Activated CD8-positive, alpha-beta memory T cell treated with anti-CD3 and anti-CD28 coated beads for 4 hours (primary cell): Measurements from ENCODE around the gene MYB.

Source experiments
- DNase-seq, 2 donors: peaks; one replicate each; pipeline ENCODE4 v3.0.0-alpha.2; 2020; ENCODE audit warnings: low read depth in 2 of 2

MYB gene

DNA sequence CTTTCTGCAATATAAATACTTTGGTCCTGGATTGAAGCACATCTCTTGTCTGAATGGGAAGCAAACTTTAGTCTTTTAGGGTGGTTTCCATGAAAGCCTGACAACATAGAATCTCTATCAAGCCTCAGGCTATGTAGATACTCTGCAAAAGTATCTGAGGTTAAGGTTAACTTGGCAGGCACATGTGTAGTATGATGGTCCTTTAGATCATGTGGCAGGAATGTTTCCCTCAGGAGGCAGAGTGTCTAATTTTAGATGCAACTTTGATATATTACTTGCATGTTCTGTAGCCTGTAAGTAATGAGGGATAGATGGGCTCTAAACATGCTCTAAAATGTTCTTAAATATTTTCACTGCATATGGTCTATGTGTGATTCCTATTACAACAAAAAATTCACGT is 8.2 kb downstream of the MYB start:
- DNase-seq: no peak

DNA sequence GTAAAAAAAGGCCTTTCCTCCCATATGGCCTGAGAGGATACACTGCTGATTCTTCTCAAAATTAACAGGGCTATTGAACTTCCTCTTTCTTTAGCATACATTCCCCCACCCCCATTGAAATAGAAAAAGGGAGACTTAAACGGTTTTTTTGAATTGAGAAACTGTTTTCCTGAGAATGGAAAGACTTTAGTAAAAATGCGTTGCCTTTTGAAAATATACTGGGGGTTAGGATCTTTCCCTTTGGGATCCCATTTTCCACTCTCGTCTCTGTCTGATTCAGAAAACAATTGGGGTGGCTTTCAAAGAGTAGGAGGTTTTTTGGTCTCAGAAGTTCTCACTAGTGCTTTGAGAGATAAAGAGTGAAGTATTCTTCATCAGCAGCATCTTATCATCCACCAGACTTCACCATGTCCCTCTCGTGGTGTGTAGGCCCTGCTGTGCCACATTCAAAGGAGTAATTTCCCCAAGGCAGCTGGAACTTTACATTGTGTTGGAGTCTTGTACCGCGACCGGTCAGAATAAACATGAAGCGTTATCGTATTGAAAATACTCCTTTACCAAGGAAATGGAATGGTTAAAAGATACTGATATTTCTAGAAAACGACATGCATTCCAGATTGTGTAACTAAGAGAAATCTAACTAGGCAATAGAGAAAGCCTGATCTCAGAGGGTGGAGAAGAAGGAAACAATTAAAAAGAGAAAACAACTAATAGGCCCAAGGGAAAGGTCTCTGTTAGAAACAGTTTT is 10.6 kb downstream of the MYB start:
- DNase-seq: no peak

DNA sequence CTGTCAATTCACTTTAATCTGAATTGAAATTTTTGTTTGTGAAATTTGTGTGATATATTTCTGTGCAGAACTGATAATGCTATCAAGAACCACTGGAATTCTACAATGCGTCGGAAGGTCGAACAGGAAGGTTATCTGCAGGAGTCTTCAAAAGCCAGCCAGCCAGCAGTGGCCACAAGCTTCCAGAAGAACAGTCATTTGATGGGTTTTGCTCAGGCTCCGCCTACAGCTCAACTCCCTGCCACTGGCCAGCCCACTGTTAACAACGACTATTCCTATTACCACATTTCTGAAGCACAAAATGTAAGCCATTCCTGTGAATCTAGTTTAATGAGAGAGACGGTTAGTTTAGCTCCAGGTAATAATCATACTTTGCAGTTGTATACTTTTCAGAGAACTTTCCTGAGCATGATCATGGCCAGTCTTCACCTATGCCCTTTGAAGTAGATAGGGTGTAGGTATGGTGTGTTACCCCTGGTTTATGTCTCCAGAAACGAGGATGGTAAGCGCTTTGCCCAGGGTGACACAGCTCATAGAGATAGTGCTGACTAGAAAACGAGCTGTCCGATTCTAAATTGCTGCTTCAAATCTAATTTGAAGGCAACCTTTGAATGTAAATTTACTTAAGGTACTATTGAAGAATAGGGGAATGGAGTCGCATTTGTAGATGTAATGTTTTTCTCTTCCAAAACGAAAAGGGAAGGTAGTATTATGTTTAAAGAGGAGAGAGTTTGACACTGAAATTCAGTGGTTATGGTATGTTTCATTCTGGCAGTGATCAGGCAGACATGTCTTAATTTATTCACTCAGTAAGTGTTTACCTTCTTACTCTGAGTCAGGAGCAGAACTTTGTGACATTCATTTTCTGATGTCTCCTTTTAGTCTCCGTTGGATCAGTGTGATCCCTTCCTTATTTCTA is 11.4 kb downstream of the MYB start:
- DNase-seq: no peak

DNA sequence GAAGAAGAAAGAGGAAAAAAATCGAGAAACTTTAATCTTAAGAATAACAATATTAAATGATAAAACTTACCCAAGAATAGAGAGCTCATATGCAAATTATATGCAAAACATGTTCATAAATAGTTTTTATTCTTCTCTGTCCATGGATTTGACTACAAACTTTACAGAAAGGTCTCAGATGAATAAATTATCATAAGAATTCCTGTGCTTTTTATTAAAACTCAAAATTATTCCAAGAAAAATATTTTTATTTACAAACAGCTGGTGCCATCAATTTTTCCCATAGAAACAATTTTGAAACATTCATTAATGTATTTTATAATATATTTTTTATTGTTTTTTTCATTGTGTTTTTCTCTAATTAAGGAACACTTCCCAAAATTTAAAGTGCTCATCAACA is 12.1 kb downstream of the MYB start:
- no peak for DNase-seq

DNA sequence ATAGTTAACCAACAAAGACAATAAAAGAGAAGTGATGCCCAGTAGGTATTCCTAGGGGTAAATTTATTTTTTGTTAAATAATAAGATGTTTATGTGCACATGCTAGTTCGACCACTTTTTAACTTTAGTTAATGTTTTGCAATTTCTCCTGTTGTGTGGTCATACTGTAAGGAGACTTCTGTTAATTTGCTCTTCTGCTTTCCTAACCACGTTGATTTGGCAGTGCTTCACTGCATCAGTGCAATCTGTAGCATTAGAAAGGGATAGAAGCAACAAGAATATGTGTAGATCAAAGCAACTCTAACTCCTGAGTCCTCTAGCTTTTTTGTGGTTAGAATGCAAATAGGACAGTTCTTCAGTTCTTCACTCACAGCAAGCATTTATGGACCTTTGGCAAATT is 13.9 kb downstream of the MYB start:
- DNase-seq: no peak

DNA sequence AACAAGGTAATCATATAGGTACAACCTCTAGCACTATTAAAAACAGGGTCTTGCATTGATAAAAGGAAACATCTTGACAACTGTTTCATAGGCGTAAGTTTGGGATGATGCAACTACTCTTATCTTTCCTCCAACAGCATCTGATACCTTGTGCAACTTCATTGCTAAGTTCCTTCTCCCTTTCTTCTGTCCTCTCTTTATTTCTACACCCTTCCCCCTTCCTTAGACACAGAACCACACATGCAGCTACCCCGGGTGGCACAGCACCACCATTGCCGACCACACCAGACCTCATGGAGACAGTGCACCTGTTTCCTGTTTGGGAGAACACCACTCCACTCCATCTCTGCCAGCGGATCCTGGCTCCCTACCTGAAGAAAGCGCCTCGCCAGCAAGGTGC is 14.4 kb downstream of the MYB start:
- no peak for DNase-seq

DNA sequence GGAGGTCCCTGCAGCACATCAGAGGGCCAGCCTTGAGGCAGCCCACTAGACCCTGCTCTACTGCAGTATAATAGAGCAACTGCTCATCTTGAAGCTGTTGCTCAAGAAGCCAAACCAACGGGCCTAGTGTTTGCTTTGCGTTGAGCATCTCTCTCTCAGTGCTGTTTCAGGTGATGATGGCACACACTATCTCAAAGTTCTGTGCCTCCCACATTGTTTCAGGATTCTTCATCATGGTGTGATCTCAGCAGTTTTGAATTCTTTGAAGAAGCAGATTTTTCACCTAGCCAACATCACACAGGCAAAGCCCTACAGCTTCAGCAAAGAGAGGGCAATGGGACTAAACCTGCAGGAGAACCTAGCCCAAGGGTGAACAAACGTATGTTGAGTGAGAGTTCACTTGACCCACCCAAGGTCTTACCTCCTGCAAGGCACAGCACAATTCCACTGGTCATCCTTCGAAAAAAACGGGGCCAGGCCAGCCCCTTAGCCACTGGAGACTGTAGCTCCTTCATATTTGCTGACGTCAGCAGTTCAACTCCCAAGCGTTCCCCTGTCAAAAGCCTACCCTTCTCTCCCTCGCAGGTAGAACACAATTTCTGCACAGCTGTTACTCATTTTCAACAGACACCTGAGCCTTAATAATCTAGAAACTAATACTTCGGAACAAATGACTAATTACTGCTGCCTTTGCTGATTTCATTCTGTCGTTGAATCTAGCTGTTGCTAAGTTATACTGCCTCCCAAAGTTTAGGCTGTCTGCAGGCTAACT is 15.8 kb downstream of the MYB start:
- DNase-seq: no peak

DNA sequence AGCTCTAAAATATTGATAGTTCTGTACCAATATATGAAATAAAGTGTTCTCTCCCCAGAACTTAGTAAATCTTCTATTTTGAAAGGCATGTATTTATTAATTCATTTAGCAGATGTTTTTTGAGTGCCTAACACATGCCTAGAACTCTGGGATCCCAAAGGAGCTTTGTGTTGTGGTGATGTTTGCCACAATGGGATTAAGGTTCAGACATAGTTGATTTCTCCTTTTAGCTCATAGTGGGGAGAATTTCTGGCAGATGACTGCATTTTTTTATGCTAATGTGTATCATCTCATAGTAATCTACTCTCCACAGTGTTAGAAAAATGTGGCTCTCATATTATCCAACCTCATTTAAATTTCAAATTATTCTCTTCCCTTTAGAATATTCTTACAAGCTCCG is 21.7 kb downstream of the MYB start:
- no peak for DNase-seq

DNA sequence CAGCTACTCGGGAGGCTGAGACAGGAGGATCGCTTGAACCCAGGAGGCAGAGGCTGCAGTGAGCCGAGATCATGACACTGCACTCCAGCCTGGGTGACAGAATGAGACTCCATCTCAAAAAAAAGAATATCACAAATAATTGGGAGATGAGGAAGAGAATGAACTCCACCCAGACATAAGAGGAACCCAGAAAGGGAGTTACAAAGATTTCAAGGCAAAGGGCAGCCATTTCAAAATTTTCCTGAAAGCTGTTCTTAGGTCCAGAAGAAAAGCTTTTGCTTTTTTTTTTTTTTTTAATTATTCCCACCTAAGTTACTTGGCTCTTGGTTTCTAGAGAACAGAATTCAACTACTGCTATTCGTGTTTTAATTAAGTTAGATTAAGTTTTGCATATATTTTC is 23.8 kb downstream of the MYB start:
- no peak for DNase-seq

DNA sequence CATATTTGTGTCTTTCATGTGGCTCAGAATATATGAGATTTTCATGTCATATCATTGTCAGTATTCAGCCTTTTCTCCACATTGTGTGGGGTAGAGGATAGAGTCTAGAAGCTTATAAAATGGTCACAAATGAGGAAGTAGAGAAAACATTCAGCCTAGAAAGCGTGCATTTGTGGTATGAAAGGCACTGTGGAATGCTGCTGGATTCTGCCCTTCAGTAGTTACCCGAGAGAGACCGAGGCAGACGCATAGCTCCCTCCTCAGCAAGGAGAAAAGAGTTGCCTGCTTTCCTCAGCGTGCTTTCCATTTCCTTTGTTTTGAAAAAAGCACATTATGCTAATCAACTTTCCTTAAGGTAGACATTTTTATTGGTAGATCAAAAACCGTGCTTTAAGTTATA is 28.7 kb downstream of the MYB start:
- DNase-seq: no peak

DNA sequence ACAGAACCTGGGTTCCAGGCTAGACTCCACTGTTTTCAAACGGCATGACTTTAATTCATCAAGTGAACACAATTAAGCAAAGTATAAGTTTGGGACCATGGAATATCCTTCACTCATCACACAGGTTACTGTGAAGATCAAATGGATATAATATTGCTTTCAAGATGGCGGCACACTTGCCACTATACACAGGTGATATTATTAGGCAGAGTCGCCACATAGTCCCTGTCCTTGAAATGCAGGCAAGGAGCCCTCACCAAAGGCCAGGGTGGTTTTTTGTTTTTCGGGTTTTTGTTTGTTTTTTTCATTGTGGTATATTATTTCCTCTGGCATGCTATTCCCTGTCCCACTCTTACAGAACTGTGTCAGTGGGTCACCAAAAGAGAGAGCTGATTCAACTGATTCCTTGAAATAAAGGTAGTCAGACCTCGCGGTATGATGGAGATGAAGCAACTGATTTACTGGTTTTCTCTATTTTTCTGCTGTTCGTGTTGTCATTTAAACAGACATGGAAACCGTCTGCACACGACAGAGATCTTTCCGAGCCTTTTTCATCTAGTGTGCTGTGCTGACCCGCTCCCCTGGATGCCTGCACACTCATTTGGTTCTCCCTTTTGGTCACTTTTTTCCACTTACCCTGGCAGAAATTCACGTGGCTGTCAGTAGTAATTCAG is 29.7 kb downstream of the MYB start:
- DNase-seq: no peak

DNA sequence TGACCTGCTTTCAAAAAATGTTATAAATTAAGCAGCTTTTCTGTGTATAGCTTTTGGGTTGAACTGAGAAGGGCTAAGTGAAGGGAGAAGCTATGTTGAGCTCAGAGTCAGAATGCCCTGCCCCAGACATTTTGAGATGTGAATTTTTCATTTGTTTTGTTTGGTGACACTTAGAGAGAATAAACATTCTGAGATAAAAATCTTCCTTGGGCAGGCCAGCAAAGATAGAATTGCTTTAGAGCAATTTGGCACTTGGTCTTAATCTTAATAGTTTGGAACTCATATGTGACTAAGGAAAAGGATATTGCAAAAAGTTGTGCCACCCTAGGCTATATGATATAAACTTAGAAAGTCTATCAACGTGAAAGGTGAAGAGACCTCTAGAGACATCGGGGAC is 30.2 kb downstream of the MYB start:
- no peak for DNase-seq

DNA sequence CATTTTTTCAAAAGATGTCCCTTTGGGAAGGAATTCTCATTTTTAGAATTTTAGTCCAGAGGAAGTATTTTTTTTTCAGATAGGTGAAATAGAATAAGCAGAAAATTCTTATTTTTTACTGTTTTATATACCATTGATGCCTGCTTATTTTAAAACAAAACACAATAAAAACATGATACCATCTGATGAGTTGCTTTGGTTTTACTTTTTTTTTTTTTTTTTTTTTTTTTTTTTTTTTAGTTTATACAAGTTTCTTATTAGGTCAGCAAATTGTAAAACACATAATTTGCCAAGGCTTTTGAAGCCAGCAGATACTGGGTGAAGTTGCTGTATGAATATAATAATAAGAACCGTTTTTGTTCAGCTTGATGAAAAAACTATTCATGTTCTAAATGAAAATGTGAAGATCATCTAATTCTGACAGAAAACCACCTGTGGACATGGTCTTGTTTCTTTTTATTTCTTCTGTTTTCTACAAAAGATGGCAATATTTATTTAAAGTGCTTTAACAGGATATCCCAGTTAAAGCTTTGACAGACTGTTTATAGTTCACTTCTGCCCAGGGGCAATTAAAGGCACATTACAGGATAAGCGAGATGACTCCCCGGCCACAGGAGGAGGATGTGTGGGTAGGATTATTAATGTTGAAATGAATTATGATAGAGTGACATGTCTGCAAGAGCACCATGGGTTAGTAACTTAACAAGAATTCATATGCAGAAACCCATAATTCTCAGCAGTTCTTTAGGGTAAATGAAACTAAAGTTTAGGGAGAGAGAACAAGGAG is 31.1 kb downstream of the MYB start:
- no peak for DNase-seq

DNA sequence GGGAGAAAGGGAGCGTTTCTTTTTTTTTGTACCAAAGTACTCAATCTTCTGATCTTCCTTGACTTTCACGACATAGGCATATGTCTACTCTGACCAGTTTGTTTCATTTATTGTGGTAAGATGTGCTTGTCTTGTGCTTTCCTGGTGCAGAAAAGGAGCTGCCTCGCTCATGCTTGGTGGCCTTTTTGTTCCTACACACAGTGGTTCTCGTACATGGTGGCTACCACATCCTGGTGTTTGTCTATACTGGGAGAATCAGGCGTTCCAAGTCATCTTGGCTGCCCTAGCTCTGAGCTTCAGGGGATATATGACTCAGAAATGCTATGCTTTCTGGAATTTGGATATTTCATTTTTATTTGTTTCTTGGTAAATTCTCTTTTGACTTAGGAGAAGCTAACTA is 31.8 kb downstream of the MYB start:
- no peak for DNase-seq

DNA sequence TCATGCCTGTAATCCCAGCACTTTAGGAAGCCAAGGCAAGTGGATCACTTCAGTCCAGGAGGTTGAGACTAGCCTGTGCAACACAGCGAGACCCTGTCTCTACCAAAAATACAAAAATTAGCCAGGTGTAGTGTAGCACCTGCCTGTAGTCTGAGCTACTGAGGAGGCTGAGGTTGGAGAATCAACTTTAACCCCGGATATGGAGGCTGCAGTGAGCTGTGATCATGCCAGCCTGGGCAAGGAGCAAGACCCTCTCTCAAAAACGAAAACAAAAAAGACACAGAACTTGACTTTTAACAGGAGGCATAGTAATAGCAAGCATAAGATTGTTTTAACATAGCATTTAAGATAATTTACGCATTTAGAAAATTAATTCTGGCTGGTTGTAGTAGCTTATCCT is 32.5 kb downstream of the MYB start:
- no peak for DNase-seq

DNA sequence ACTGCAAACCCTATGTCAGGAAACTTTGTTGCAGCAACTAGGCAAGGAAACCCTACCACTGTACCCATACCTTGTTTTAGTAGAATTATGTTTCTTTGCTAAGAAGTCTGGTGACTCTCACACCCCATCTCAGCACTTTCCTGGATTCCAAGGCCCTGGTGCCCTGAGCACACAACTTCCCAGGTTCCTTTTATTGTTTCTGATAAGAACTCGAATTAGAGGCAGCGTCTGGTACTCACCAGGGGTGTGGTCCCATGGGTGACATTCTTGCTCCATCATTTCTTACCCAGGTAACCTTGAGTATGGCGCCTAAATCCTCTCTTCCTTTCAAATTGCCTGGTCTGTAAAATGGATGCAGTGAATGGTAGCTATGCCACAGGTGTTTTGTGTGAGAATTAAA is 34.1 kb downstream of the MYB start:
- no peak for DNase-seq

DNA sequence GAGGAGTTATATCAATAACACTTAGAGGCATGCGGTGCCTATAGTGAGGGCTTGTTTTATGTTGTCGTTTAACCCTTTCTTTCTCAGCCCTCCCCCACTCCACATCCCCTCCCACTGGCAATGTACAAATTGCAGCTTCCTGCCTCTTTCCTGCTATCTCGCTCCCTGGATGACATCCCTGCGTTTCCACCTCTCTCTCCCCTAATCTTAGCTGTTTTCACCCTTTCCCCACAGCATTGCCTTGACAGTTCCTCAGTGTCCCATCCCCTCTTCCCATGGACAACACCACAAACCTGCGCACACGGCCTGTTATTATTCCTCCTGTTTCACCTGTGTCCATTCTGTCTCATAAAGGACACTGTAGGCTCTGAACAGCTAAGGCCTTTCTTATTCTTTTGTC is 34.5 kb downstream of the MYB start:
- DNase-seq: no peak

DNA sequence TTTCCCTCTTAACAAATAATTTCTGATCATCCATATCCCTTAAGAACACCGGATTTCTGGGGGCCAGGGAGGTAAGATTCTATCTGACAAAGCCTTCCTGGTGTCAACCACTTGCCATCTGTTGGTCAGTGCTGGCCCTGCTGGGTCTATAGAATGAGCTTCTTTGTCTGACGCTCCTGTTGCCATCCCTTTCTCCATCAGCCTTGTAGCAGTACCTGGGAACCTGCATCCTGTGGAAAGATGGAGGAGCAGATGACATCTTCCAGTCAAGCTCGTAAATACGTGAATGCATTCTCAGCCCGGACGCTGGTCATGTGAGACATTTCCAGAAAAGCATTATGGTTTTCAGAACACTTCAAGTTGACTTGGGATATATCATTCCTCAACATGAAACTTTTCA is 36.6 kb downstream of the MYB start:
- DNase-seq: no peak

DNA sequence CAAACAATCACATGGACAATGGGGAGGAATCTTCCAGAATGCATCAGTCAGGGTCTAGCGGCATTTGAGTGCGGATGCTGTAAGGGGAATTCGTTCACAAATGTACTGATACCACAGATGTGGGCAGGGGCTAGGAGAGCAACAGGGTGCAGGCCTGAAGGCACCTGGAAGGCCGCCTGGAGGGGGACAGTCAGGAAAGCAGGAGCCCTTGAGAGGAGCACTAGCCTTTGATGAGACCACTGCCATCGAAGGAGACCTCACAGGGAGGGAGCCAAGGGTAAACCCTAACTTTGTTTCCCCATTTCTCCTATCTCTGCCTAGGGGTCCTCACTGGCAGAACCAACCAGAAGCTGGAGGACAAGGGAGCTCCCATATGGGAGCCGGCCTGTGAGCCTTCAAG is 38.2 kb downstream of the MYB start:
- no peak for DNase-seq

DNA sequence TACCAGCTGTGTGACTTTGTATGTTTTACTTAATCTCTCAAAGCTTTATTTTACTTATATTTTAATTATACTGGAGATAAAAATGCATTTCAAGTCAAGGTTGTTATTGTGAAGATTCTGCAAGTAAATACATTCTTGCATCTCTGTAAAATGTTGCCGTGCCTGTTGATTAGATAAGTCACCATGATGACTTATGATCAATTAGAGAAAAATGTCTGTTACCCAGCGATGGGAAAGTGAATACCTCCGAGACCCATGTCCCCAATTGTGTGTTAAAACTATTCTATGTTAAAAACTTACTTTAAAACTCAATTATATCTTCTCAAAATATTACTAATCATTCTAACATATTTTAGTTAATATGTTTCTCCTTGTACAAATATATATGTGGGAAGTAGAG is 39.9 kb downstream of the MYB start:
- no peak for DNase-seq

DNA sequence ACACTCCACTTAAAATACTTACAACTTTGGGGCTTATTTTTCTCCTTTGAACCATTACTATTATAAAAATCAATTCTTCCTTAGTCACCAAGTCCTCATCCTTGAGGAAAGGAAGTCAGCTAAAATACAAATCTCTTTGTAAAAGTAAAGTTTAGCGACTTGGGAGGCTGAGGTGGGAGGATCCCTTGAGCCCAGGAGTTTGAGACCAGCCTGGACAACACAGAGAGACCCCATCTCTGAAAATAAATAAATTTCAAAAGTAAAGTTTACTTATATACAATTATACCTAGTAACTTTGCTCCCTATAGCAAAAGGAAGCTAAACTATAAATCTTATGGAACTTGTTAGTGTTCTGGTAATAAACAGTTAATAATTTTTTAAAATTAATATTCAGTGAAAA is 40.4 kb downstream of the MYB start:
- no peak for DNase-seq
